ENCODE measurements around the gene RND3.

RND3 gene

DNA sequence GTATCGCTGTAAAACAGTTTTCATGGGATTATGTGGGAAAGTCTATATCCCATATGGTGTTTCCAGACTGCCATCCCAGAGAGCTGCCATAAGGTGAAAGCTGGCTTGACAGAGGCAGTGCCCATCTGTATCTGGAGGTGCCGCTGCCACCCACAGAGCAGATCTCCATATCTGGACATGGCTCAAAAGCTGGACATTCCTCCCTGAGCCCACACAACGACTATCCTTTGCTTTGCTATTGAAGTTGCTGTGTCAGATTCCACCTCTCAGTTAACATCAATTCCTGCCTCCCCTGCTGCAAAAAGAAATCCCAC, 55.2 kb downstream of the RND3 start:
- TF ChIP-seq, protein P1, sequence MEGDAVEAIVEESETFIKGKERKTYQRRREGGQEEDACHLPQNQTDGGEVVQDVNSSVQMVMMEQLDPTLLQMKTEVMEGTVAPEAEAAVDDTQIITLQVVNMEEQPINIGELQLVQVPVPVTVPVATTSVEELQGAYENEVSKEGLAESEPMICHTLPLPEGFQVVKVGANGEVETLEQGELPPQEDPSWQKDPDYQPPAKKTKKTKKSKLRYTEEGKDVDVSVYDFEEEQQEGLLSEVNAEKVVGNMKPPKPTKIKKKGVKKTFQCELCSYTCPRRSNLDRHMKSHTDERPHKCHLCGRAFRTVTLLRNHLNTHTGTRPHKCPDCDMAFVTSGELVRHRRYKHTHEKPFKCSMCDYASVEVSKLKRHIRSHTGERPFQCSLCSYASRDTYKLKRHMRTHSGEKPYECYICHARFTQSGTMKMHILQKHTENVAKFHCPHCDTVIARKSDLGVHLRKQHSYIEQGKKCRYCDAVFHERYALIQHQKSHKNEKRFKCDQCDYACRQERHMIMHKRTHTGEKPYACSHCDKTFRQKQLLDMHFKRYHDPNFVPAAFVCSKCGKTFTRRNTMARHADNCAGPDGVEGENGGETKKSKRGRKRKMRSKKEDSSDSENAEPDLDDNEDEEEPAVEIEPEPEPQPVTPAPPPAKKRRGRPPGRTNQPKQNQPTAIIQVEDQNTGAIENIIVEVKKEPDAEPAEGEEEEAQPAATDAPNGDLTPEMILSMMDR (IDR thresholded peaks at IDR 0.05; ENCODE audit: low read depth, low read length, missing control alignments) = no peak
- no peak for DNase-seq (ENCODE audit: low read depth)

DNA sequence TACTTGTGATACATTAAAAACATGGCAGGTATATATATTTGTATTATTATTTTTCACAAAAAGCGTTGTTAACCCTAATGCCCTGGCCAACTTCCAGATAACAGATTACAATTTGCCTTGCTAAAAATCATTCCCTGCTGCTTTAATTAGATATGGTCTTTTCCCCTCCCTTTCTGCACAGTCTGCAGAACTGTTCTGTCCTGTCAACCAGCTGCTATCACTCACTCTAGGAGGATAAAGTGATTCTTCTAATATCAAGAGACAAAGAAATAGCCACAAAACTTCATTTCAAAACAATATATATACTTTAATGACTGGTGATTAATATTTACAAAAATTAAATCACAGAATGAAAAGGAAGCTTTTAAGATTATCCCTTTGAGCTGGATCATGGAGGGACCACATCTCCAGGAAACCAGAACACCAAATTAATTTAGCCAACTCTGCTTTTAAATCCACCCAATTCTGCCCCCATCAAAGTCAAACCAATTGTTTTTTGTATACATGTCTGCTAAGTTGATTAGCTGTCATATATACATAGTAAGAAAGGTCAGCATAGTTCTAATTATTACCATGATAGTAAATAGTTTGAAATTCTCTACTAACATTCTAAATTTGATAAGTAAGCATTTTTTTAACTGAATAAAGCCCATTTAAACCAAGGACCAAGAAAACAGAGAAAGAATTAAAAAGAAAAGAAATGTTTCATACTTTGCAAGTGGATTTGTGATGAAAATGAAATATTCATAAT, 55.7 kb downstream of the RND3 start:
- in situ Hi-C loops (cut with HindIII; ENCODE audit: low sequenced_read_pairs) = no loop called here
- no peak overlapping the region for H3K4me3 ChIP-seq (ENCODE audit: low read depth, low read length)
- TF ChIP-seq, protein P1 (IDR thresholded peaks at IDR 0.05; ENCODE audit: low read depth, low read length, missing control alignments) = no peak
- no peak for DNase-seq (ENCODE audit: low read depth)

More for the DNA sequence above, 55.2 kb downstream of the RND3 start:
- no peak overlapping the region for H3K4me3 ChIP-seq (ENCODE audit: low read depth, low read length)
- in situ Hi-C loops (cut with HindIII; ENCODE audit: low sequenced_read_pairs) = no loop called here

DNA sequence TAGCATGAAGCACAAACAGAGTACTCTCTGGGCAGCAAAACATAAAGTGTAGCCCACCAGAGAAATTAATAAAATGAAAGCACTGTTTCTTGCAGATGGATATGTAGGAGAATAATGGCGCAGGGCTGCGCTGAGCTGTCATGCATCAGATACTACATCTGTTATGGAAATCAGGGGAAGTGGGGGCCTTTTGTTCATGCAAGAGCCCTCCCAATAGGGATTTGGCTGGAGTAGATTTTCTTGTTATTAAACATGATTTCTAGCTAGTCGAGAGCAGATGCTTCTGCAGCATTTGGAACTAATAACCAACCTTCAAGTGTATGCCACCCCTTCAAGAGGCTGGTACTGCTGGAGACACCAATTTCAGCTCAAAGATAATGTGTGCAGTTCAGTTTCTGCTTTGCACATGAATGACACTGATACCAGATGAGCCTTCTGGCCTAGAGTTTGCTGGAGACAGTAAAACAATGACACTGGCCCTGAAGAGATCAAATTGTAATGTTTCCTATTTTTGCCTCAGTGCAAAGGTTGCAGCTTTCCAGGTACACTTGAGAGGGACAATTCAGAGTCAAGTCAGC, 58.0 kb downstream of the RND3 start:
- DNase-seq (ENCODE audit: low read depth) = no peak
- H3K4me3 ChIP-seq (ENCODE audit: low read depth, low read length) = no peak overlapping the region
- in situ Hi-C loops (cut with HindIII; ENCODE audit: low sequenced_read_pairs) = no loop called here
- TF ChIP-seq, protein P1 (IDR thresholded peaks at IDR 0.05; ENCODE audit: low read depth, low read length, missing control alignments) = no peak

DNA sequence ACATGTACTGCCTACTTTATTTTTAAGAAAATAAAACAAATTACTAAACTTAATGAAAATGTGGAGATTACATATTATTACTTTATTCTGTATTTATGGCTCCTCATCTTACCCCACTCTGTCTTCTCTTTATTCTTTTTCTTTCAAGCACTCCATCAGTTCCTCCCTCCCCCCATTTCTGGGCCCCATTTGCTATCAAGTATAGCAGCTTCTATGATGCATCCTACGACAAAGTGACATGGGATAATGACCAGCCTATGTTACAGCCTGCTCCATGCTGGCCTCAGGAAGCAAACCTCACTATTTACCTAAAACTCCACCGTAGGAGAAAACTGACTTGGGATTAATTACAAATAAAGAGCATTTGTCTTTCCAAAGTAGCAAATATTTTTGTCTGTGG, 58.8 kb downstream of the RND3 start:
- DNase-seq (ENCODE audit: low read depth) = no peak
- H3K4me3 ChIP-seq (ENCODE audit: low read depth, low read length) = no peak overlapping the region
- in situ Hi-C loops (cut with HindIII; ENCODE audit: low sequenced_read_pairs) = no loop called here
- TF ChIP-seq, protein P1 (IDR thresholded peaks at IDR 0.05; ENCODE audit: low read depth, low read length, missing control alignments) = no peak

DNA sequence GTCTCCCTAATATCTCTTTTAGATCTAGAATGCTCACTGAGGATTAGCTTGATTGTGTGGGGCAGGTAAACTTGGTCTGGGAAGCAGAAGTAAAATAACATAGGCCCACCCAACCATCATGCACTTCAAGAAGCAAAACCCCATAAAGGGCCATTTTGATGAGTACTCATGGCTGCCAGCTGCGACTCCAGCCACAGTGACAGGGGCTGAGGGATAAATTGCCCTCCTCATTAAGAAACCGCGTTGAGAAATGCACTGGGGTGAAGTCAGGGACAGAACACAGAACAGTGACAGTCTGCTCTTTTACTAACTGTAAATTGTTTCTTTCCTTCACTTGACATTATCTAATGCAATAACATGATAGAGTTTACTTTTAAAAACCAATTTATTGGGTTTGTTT, 60.2 kb downstream of the RND3 start:
- in situ Hi-C loops (cut with HindIII; ENCODE audit: low sequenced_read_pairs) = no loop called here
- no peak for DNase-seq (ENCODE audit: low read depth)
- TF ChIP-seq, protein P1 (IDR thresholded peaks at IDR 0.05; ENCODE audit: low read depth, low read length, missing control alignments) = no peak

DNA sequence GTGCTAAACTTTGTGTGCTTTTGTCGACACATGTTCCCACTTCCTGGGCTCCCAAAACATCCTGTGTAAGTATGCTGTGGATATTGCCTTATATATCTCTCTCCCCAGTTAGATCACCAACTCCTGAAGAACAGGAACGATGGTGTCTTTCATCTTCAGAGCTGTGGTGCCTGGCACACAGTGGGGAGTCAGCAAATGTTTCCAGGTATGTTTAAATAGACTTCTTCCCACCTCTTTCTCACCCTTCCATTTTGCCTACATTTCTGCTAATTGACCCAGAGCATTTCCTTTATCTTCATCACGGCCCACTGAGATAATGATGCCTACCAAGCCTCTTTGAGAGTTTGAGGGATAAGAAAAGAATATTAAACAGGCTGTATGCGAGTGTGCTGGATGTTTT, 60.7 kb downstream of the RND3 start:
- no peak overlapping the region for H3K4me3 ChIP-seq (ENCODE audit: low read depth, low read length)
- TF ChIP-seq, protein P1 (IDR thresholded peaks at IDR 0.05; ENCODE audit: low read depth, low read length, missing control alignments) = no peak
- no peak for DNase-seq (ENCODE audit: low read depth)
- in situ Hi-C loops (cut with HindIII; ENCODE audit: low sequenced_read_pairs) = no loop called here

More for the DNA sequence above, 60.2 kb downstream of the RND3 start:
- H3K4me3 ChIP-seq (ENCODE audit: low read depth, low read length) = no peak overlapping the region

Measured in astrocyte of the cerebellum (primary cell).